HFFc6 (cell line): ENCODE results near the gene CCDC38. TPM values are rescaled to one million over a fixed set of nuclear protein-coding genes. Genes with fewer than 3 reads are reported as not detected.
"Not testable (repeated sequence)": the region's sequence is repeated elsewhere in the genome, so short reads cannot be mapped to it uniquely, and the experiment has no call there.

Experiments used
- DNase-seq: peaks from one replicate; pipeline ENCODE4 v3.0.0-alpha.2; 2018
- H3K27ac Mint-ChIP-seq: 2 replicates; pipeline ENCODE4 v1.8.0; 2020; ENCODE audit warnings: mild to moderate bottlenecking, mixed read lengths
- H3K27me3 Mint-ChIP-seq: 2 replicates; pipeline ENCODE4 v1.8.0; 2021; ENCODE audit warnings: mild to moderate bottlenecking, moderate library complexity, mixed read lengths; ENCODE audit not compliant: insufficient read depth
- H3K36me3 Mint-ChIP-seq: 2 replicates; pipeline ENCODE4 v1.8.0; 2021; ENCODE audit warnings: low read depth, mixed read lengths
- H3K4me1 Mint-ChIP-seq: 2 replicates; pipeline ENCODE4 v1.8.0; 2020; ENCODE audit warnings: low read depth, mixed read lengths
- H3K4me3 Mint-ChIP-seq: 2 replicates; pipeline ENCODE4 v1.8.0; 2020; ENCODE audit warnings: mild to moderate bottlenecking, moderate library complexity, mixed read lengths
- H3K9me3 Mint-ChIP-seq: 2 replicates; pipeline ENCODE4 v1.8.0; 2020; ENCODE audit warnings: mild to moderate bottlenecking, mixed read lengths
- CTCF ChIP-seq: fragments of 200-600 bp; sonication (generic); IDR thresholded peaks from 2 replicates; pipeline ENCODE4 v1.5.0; 2021; ENCODE audit warnings: antibody characterized with exemption, mild to moderate bottlenecking
- total RNA-seq, 6 experiments: library from RNA; stranded (reverse); fragmentation: NEBNext Ultra II Directional; extraction: Animal tissue kit (Norgen Biotek cat#: 25700); gene quantifications; 2 replicates in 1 of 6; 3 replicates in 5 of 6; pipeline ENCODE4 v1.2.3, GENCODE V29; 2021

Gene CCDC38
- total RNA-seq, 6 experiments from 2014 or later: not detected

- H3K9me3 Mint-ChIP-seq: peaks cover 7% of the 10 kb centered on the region; the same call in 1 of the 2 replicates
- peaks cover 22% of the 10 kb centered on the region; the same call in 1 of the 2 replicates for H3K27me3 Mint-ChIP-seq
- no peak for TF ChIP-seq CTCF
- H3K36me3 Mint-ChIP-seq: no peaks in the 10 kb centered on the region
- H3K27ac Mint-ChIP-seq: no peak overlapping the region
- DNase-seq: no peak
- no peak overlapping the region for H3K4me3 Mint-ChIP-seq
- no peaks in the 10 kb centered on the region for H3K4me1 Mint-ChIP-seq
Measured at GRCh38 chr12:95972832-95973456, 30.5 kb upstream of the CCDC38 start.

GRCh38 chr12:95970905-95971304, 28.5 kb upstream of the CCDC38 start:
- Mint-ChIP-seq H3K9me3 (peaks cover 7% of the 10 kb centered on the region; the same call in 1 of the 2 replicates), H3K4me1 (peaks cover 10% of the 10 kb centered on the region), H3K36me3 (no peaks in the 10 kb centered on the region), H3K27me3 (peaks cover 7% of the 10 kb centered on the region; the same call in 1 of the 2 replicates), H3K27ac (no peak overlapping the region), H3K4me3 (no peak overlapping the region)
- DNase-seq: no peak
- TF ChIP-seq CTCF: no peak

- H3K27ac Mint-ChIP-seq, H3K9me3 Mint-ChIP-seq, H3K4me1 Mint-ChIP-seq, H3K36me3 Mint-ChIP-seq, H3K4me3 Mint-ChIP-seq, DNase-seq: not testable (repeated sequence)
- peaks cover 10% of the 10 kb centered on the region for H3K27me3 Mint-ChIP-seq
Measured at GRCh38 chr12:95969116-95969515, 26.7 kb upstream of the CCDC38 start.

GRCh38 chr12:95967301-95967700, 24.9 kb upstream of the CCDC38 start:
- Mint-ChIP-seq H3K4me3 (no peak overlapping the region), H3K36me3 (no peaks in the 10 kb centered on the region), H3K9me3 (peaks cover 7% of the 10 kb centered on the region; the same call in 1 of the 2 replicates), H3K27me3 (peaks cover 3% of the 10 kb centered on the region), H3K4me1 (peaks cover 10% of the 10 kb centered on the region), H3K27ac (no peak overlapping the region)
- no peak for TF ChIP-seq CTCF
- no peak for DNase-seq

GRCh38 chr12:95966287-95966870, 24.0 kb upstream of the CCDC38 start:
- TF ChIP-seq CTCF: no peak
- no peak overlapping the region for H3K4me3 Mint-ChIP-seq
- H3K4me1 Mint-ChIP-seq: peaks cover 10% of the 10 kb centered on the region
- DNase-seq: no peak
- no peak overlapping the region for H3K27ac Mint-ChIP-seq
- H3K27me3 Mint-ChIP-seq: peaks cover 3% of the 10 kb centered on the region
- no peaks in the 10 kb centered on the region for H3K36me3 Mint-ChIP-seq
- H3K9me3 Mint-ChIP-seq: peaks cover 7% of the 10 kb centered on the region; the same call in 1 of the 2 replicates

- H3K9me3 Mint-ChIP-seq: no peaks in the 10 kb centered on the region
- peaks cover 6% of the 10 kb centered on the region for H3K27me3 Mint-ChIP-seq
- no peaks in the 10 kb centered on the region for H3K36me3 Mint-ChIP-seq
- no peak overlapping the region for H3K27ac Mint-ChIP-seq
- H3K4me1 Mint-ChIP-seq: peaks cover 10% of the 10 kb centered on the region
- H3K4me3 Mint-ChIP-seq: no peak overlapping the region
- DNase-seq: no peak
- no peak for TF ChIP-seq CTCF
Measured at GRCh38 chr12:95963096-95963495, 20.7 kb upstream of the CCDC38 start.
